K562 treated with DMSO at 1 percent for 4 hours (cell line): ENCODE results near the gene IRF9. TPM values are rescaled to one million over a fixed set of nuclear protein-coding genes. Genes with fewer than 3 reads are reported as not detected.

Experiments
- total RNA-seq: library from RNA; unstranded; fragments of 300-600 nt; gene quantifications from 2 replicates; pipeline ENCODE4 v1.2.3, GENCODE V29; 2022; ENCODE audit not compliant: insufficient read depth

Gene IRF9
- total RNA-seq, 1 experiment from 2014 or later: 9.3 TPM

Other genes starting within 250 kb of the IRF9 start
- 80.9 and 94.4 TPM in 2 replicates for gene DHRS4, start 207.5 kb upstream of the IRF9 start, total RNA-seq
- gene DHRS4L2, start 172.3 kb upstream of the IRF9 start, total RNA-seq: 29.4 and 38.8 TPM in 2 replicates
- 0.24 TPM in 1 of 2 replicates, not detected in the other for gene CARMIL3, start 109.3 kb upstream of the IRF9 start, total RNA-seq
- not detected in 2 replicates for gene CPNE6, start 89.7 kb upstream of the IRF9 start, total RNA-seq
- gene PCK2, start 67.0 kb upstream of the IRF9 start, total RNA-seq: 99.4 and 112 TPM in 2 replicates
- 31.4 and 39.2 TPM in 2 replicates for gene DCAF11, start 46.5 kb upstream of the IRF9 start, total RNA-seq
- 3.2 and 4.1 TPM in 2 replicates for gene NRL, start 46.3 kb upstream of the IRF9 start, total RNA-seq
- gene FITM1, start 30.6 kb upstream of the IRF9 start, total RNA-seq: not detected in 2 replicates
- 171 and 172 TPM in 2 replicates for gene PSME1, start 25.1 kb upstream of the IRF9 start, total RNA-seq
- 29.6 and 36.4 TPM in 2 replicates for gene EMC9, start 19.7 kb upstream of the IRF9 start, total RNA-seq
- gene PSME2, start 14.7 kb upstream of the IRF9 start, total RNA-seq: 160 and 167 TPM in 2 replicates
- gene RNF31, start 13.8 kb upstream of the IRF9 start, total RNA-seq: 17.0 and 21.3 TPM in 2 replicates
- gene REC8, start 10.8 kb downstream of the IRF9 start, total RNA-seq: 5.1 and 7.1 TPM in 2 replicates
- gene IPO4, start 27.6 kb downstream of the IRF9 start, total RNA-seq: 23.4 and 27.8 TPM in 2 replicates
- gene TM9SF1, start 34.2 kb downstream of the IRF9 start, total RNA-seq: 16.4 and 22.0 TPM in 2 replicates
- gene TSSK4, start 44.4 kb downstream of the IRF9 start, total RNA-seq: 1.1 and 2.2 TPM in 2 replicates
- 57.8 and 78.5 TPM in 2 replicates for gene CHMP4A, start 52.2 kb downstream of the IRF9 start, total RNA-seq
- gene MDP1, start 54.8 kb downstream of the IRF9 start, total RNA-seq: 7.5 and 10.8 TPM in 2 replicates
- gene NEDD8, start 71.1 kb downstream of the IRF9 start, total RNA-seq: 140 and 150 TPM in 2 replicates
- 55.3 and 68.0 TPM in 2 replicates for gene GMPR2, start 71.7 kb downstream of the IRF9 start, total RNA-seq
- 15.0 and 16.1 TPM in 2 replicates for gene TINF2, start 81.4 kb downstream of the IRF9 start, total RNA-seq
- gene TGM1, start 101.9 kb downstream of the IRF9 start, total RNA-seq: 0.88 and 1.5 TPM in 2 replicates
- gene RABGGTA, start 110.3 kb downstream of the IRF9 start, total RNA-seq: 15.3 and 18.0 TPM in 2 replicates
- gene DHRS1, start 138.5 kb downstream of the IRF9 start, total RNA-seq: 22.2 and 26.0 TPM in 2 replicates
- 4.7 and 6.1 TPM in 2 replicates for gene NOP9, start 138.6 kb downstream of the IRF9 start, total RNA-seq
- gene CIDEB, start 146.7 kb downstream of the IRF9 start, total RNA-seq: not detected in 2 replicates
- 2.2 and 6.4 TPM in 2 replicates for gene LTB4R2, start 148.9 kb downstream of the IRF9 start, total RNA-seq
- gene LTB4R, start 150.2 kb downstream of the IRF9 start, total RNA-seq: 4.0 and 5.3 TPM in 2 replicates
- gene ADCY4, start 173.8 kb downstream of the IRF9 start, total RNA-seq: 0.59 TPM in 1 of 2 replicates, not detected in the other
- gene RIPK3, start 178.7 kb downstream of the IRF9 start, total RNA-seq: not detected in 2 replicates
- gene NFATC4, start 206.9 kb downstream of the IRF9 start, total RNA-seq: 2.9 and 5.1 TPM in 2 replicates
- 0.94 and 1.3 TPM in 2 replicates for gene NYNRIN, start 237.7 kb downstream of the IRF9 start, total RNA-seq